A549 (cell line): Measurements from ENCODE around the gene PRPF40A.

Source experiments
- CEBPB ChIP-seq, 2 experiments: fragments of >200 bp in 1 of 2; sonication (Bioruptor Twin) in 1 of 2; formaldehyde crosslinking in 1 of 2; IDR thresholded peaks; 2 replicates each; pipeline ENCODE4 v1.6.1; 2012 to 2016
- CHD2 ChIP-seq: fragments of 150-350 bp; IDR thresholded peaks from 2 replicates; pipeline ENCODE4 v1.6.1; 2014; ENCODE audit warnings: low read length; ENCODE audit not compliant: partially characterized antibody
- EHMT2 ChIP-seq: fragments of 200-600 bp; sonication (generic); IDR thresholded peaks from 2 replicates; pipeline ENCODE4 v1.6.1; 2016; ENCODE audit warnings: antibody characterized with exemption, low read depth, mild to moderate bottlenecking, moderate library complexity
- EP300 ChIP-seq, 2 experiments: fragments of >200 bp; sonication (Bioruptor Twin); formaldehyde crosslinking; IDR thresholded peaks; 2 replicates in 1 of 2; 3 replicates in 1 of 2; pipeline ENCODE4 v1.6.1; 2016 to 2017
- HDAC2 ChIP-seq: fragments of 200-600 bp; sonication (generic); IDR thresholded peaks from 2 replicates; pipeline ENCODE4 v1.6.1; 2016
- HOXA7 ChIP-seq: fragments of 250-450 bp; sonication (Bioruptor Pico); IDR thresholded peaks from 2 replicates; pipeline ENCODE4 v1.5.0; 2020; ENCODE audit warnings: mild to moderate bottlenecking, moderate library complexity
- KDM1A ChIP-seq: fragments of 200-600 bp; sonication (generic); IDR thresholded peaks from 2 replicates; pipeline ENCODE4 v1.6.1; 2016; ENCODE audit warnings: low read depth, mild to moderate bottlenecking
- MAFK ChIP-seq: fragments of 450-650 bp; IDR thresholded peaks from 2 replicates; pipeline ENCODE4 v1.6.1; 2014; ENCODE audit not compliant: partially characterized antibody
- POLR2A ChIP-seq: IDR thresholded peaks from 2 replicates; pipeline ENCODE4 v1.6.1; 2012; ENCODE audit warnings: mild to moderate bottlenecking, low read length
- RAD21 ChIP-seq, 2 experiments: fragments of >200 bp in 1 of 2; sonication (Bioruptor Twin) in 1 of 2; formaldehyde crosslinking in 1 of 2; IDR thresholded peaks in 1 of 2; conservative IDR thresholded peaks in 1 of 2; 2 replicates in 1 of 2; 3 replicates in 1 of 2; pipeline ENCODE4 v1.6.1; 2012 to 2018; ENCODE audit warnings: inconsistent platforms in 1 of 2
- RCOR1 ChIP-seq: fragments of 150-350 bp; IDR thresholded peaks from 2 replicates; pipeline ENCODE4 v1.6.1; 2014; ENCODE audit warnings: antibody characterized with exemption, low read length, low read depth
- RFX5 ChIP-seq: fragments of 450-650 bp; IDR thresholded peaks from 2 replicates; pipeline ENCODE4 v1.7.1; 2014; ENCODE audit warnings: antibody characterized with exemption, mild to moderate bottlenecking, moderate library complexity
- ZFP36 ChIP-seq: fragments of 450-650 bp; IDR thresholded peaks from 2 replicates; pipeline ENCODE4 v1.6.1; 2014; ENCODE audit warnings: borderline replicate concordance; ENCODE audit not compliant: partially characterized antibody
- TF ChIP-seq, protein P1 (sequence below): fragments of >200 bp; sonication (Bioruptor Twin); formaldehyde crosslinking; IDR thresholded peaks from 3 replicates; pipeline ENCODE4 v1.5.1; 2016

DNA sequence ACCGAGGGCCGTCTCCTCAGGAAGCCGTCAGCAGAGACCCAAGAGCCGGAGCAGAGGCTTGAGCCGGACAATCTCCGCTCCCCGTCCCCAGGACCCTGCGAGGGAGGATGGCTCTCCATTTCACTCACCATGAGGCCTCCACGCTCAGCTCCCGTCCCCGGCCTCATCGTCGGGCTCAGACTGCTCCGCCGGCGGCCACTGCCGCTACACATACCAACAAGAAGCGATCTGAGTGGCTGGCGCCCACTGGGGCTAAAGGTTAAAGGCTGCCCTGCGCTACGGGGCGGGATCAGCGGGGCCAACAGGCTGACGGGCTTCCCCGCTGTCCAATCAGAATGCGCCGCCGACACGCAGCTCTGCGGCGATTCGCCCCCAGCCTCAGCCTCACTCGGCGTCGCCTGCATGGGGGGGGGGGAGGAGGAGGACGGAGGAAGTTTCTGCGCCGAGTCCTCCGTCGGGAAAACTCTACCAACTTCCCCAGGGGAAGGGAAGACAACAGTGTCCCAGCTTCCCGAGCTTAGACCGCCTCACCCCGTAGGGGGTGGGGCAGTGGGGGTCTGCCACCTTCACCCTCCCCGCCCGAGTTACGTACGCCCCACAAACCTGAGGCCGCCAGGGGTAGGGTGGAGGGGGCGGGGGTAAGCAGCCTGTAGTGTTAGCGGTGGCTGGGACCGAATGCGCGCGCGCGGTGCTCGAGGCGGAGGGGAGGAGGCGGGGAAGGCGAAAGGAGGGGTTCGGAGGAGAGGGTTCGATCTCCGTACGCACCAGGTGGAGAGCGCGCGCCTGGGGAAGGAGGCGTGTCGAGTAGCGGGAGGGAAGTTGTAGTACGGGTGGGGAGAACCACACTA is at the start of gene PRPF40A:
- TF ChIP-seq CEBPB (IDR thresholded peaks at IDR 0.05), result no peak
- TF ChIP-seq EHMT2, result no peak
- TF ChIP-seq HOXA7 (CRISPR knock-in tag), result no peak
- TF ChIP-seq, protein P1, sequence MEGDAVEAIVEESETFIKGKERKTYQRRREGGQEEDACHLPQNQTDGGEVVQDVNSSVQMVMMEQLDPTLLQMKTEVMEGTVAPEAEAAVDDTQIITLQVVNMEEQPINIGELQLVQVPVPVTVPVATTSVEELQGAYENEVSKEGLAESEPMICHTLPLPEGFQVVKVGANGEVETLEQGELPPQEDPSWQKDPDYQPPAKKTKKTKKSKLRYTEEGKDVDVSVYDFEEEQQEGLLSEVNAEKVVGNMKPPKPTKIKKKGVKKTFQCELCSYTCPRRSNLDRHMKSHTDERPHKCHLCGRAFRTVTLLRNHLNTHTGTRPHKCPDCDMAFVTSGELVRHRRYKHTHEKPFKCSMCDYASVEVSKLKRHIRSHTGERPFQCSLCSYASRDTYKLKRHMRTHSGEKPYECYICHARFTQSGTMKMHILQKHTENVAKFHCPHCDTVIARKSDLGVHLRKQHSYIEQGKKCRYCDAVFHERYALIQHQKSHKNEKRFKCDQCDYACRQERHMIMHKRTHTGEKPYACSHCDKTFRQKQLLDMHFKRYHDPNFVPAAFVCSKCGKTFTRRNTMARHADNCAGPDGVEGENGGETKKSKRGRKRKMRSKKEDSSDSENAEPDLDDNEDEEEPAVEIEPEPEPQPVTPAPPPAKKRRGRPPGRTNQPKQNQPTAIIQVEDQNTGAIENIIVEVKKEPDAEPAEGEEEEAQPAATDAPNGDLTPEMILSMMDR, result no peak
- TF ChIP-seq KDM1A, result no peak
- TF ChIP-seq HDAC2, result no peak
- no peak for TF ChIP-seq RCOR1
- peak; percentile 75 for TF ChIP-seq POLR2A
- TF ChIP-seq RAD21 (conservative IDR thresholded peaks at IDR 0.05 in 1 of 2, IDR thresholded peaks at IDR 0.05 in 1 of 2), result no peak
- no peak for TF ChIP-seq EP300 (IDR thresholded peaks at IDR 0.05)
- TF ChIP-seq CHD2, result peak; percentile 35
- no peak for TF ChIP-seq MAFK
- no peak for TF ChIP-seq ZFP36
- no peak for TF ChIP-seq RFX5
